HG03064 (cell line): ENCODE results near the gene SNN.

Experiments used
- ATAC-seq: cut with Tn5 transposase; IDR thresholded peaks from one replicate; pipeline ENCODE4 v1.9.1; 2021; ENCODE audit warnings: low read depth; ENCODE audit not compliant: unreplicated experiment

The SNN gene

GRCh38 chr16:11696266-11697012 is 28.2 kb downstream of the SNN start:
- ATAC-seq: no peak

GRCh38 chr16:11697319-11697718 is 29.1 kb downstream of the SNN start:
- no peak for ATAC-seq

- ATAC-seq: no peak
Observed at GRCh38 chr16:11698271-11698689, 30.0 kb downstream of the SNN start.

GRCh38 chr16:11699234-11699894 is 31.1 kb downstream of the SNN start:
- ATAC-seq: no peak

DNA sequence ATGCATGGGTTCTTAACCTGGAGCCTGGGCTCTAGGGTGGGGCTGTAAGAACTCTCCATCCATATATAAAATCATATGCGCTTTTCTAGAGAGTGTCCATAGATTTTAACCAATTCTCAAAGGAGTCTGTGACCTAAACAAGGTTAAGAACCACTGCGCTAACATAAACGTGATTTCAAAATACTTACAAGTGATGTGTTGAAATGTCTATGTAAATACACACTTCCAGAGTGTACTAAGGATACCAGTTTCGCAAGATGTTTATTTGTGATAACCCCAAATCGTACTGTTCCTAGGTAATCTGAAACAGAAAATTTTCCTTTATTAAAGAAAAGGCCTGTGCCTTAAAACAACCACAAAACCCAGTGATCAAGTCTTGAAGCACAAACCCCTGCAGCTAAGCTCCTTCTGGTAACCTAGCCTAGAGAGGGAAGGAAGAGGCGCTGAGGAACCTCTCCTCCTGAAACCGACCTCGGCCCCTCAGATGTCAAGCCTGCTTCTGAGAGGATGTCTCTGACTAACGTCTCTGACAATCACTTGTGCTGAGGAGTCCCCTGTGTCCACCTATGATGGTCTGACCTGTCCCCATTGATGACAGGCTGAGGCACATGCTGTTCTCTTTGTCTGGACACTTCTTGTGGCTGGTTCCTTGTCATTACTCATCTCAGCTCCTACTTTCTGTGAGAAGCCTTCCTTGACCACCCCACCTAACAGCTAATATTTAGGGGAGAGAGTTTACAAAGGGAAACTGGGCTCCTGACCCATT is 32.2 kb downstream of the SNN start:
- no peak for ATAC-seq

- no peak for ATAC-seq
Observed at GRCh38 chr16:11705311-11706025, 37.2 kb downstream of the SNN start.

DNA sequence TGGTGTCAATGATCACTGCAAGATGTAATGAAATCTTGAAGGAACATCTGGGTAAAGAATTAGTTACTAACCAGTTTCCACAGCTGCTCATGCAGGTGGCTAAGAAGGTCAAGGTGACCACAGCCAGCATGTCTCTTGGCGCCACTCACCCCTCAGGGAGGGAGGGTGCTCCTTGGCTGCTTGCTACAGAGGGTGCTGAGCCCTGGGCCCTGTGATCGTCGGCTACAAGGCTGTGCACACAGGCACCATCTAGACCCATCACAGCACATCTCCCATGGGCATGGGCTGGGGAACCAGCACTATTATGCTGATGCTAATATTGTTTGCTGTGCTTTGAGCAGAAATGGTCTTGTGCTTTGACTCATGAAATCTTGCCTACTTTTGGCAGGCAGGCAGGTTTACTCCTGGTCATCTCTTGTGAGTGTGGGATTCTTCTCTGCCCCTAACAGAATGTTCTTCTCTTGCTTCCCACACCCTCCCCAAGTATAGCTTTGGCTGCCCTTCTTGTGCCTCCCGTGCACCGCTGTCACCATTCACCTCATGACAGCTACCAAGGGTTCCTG is 38.0 kb downstream of the SNN start:
- peak; percentile 55 for ATAC-seq

GRCh38 chr16:11707679-11708197 is 39.5 kb downstream of the SNN start:
- no peak for ATAC-seq

- no peak for ATAC-seq
Observed at GRCh38 chr16:11708421-11708820, 40.2 kb downstream of the SNN start.

DNA sequence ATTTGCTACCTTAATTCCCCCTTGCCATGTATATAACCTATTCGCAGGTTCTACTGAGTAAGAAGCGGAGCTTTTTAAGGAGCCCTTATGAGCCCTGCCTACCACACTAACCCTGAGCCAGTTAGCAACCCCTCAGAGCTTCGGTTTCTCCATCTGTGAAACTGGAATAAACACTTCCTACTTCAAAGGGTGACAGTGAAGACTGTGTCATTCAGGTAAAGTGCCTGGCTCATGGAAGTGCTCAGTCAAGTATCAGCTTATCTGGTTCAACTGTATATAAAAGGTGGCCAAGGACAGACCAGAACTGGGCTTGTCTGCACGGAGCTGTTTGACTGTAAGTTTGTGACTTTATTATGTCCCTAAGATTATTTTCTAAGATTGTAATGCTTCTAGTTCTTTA is 43.4 kb downstream of the SNN start:
- no peak for ATAC-seq

- no peak for ATAC-seq
Observed at GRCh38 chr16:11712122-11712521, 43.9 kb downstream of the SNN start.

DNA sequence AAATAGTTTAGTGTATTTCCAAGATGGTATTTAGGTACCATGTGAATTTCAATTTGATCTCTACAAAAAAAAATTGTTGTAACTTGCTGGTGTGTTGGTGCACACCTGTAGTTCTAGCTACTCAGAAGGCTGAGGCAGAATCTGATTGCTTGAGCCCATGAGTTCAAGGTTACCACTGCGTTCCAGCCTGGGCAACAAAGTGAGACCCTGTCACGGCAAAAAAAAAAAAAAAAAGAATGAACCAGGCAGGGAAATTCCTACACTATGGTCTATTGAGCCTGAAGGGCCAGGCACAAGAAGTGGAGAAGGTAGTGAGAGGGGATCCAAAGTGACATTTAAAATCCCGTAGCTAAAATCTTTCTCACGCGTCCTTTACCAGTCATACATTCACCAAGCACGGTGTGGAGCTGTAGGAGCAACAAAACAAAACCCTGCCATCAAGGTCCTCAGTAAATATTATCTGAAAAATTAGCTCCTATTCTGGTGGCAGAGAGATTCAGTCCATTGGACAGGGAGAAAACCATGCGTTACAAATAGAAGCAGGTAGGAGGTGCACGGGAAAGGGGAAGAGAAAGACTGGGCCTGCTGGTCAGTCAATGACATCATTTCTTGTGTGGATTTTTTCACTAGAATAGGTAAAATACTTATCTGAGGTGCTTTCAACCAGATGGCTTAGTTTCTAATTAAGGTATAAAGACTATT is 47.1 kb downstream of the SNN start:
- no peak for ATAC-seq

GRCh38 chr16:11716336-11716735 is 48.1 kb downstream of the SNN start:
- ATAC-seq: no peak

GRCh38 chr16:11717811-11718210 is 49.6 kb downstream of the SNN start:
- ATAC-seq: no peak

GRCh38 chr16:11719171-11719570 is 50.9 kb downstream of the SNN start:
- ATAC-seq: no peak

- ATAC-seq: no peak
Observed at GRCh38 chr16:11719762-11720161, 51.5 kb downstream of the SNN start.

GRCh38 chr16:11721781-11722467 is 53.7 kb downstream of the SNN start:
- ATAC-seq: no peak

- no peak for ATAC-seq
Observed at GRCh38 chr16:11722468-11722808, 54.2 kb downstream of the SNN start.

- no peak for ATAC-seq
Observed at GRCh38 chr16:11725457-11725856, 57.2 kb downstream of the SNN start.
